Esophagus muscularis mucosa (tissue), 3 donors: Measurements from ENCODE around the gene KIF26B.

Experiments used
- POLR2A ChIP-seq: fragments of 450-650 bp; IDR thresholded peaks from one replicate; pipeline ENCODE4 v1.6.1; 2017; ENCODE audit warnings: antibody characterized with exemption, moderate library complexity, mild to moderate bottlenecking, low read depth
- POLR2AphosphoS5 ChIP-seq, 2 donors: sonication (generic); formaldehyde crosslinking; IDR thresholded peaks; one replicate each; pipeline ENCODE4 v1.6.1; 2017; ENCODE audit warnings: antibody characterized with exemption in 2 of 2
- TF ChIP-seq, protein P1 (sequence below), 3 experiments: fragments of 200-600 bp in 2 of 3; fragments of 450-650 bp in 1 of 3; sonication (generic) in 2 of 3; IDR thresholded peaks; one replicate each; pipeline ENCODE4 v1.5.1; 2017 to 2019; ENCODE audit warnings: antibody characterized with exemption in 3 of 3, mild to moderate bottlenecking in 2 of 3, moderate library complexity in 1 of 3

DNA sequence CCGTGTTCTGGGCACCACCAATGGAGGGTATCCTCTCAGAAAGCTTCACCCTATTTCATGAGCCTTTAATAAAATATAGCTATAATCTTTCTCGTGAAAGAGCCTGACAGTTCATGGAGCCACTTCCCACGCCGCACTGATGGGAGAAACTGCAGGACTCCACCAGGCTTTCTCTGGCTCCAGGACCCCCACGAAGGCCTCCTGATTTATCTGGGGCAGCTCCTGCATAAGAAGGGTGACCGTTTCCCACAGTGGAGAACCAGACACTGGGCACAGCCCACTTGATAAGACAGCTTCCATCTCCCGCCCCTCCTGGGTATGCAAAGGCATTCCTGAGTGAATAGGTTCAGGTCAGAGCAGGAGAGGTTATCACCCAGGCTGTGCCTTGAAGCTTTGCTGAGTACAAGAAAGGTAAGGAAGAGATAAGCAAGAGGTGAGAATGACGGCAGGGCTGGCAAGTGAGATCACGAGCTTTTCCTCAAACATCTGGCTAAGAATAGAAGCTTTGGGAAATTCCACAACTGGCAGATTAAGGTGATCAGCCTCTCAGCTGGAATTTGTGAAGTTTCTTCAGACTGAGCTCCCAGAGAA, 499.8 kb downstream of the KIF26B start:
- TF ChIP-seq, protein P1, sequence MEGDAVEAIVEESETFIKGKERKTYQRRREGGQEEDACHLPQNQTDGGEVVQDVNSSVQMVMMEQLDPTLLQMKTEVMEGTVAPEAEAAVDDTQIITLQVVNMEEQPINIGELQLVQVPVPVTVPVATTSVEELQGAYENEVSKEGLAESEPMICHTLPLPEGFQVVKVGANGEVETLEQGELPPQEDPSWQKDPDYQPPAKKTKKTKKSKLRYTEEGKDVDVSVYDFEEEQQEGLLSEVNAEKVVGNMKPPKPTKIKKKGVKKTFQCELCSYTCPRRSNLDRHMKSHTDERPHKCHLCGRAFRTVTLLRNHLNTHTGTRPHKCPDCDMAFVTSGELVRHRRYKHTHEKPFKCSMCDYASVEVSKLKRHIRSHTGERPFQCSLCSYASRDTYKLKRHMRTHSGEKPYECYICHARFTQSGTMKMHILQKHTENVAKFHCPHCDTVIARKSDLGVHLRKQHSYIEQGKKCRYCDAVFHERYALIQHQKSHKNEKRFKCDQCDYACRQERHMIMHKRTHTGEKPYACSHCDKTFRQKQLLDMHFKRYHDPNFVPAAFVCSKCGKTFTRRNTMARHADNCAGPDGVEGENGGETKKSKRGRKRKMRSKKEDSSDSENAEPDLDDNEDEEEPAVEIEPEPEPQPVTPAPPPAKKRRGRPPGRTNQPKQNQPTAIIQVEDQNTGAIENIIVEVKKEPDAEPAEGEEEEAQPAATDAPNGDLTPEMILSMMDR (IDR thresholded peaks at IDR 0.05) = no peak
- no peak for TF ChIP-seq POLR2A
- TF ChIP-seq POLR2AphosphoS5 (IDR thresholded peaks at IDR 0.05) = no peak
